Activated CD8-positive, alpha-beta T cell treated with anti-CD3 and anti-CD28 coated beads for 36 hours (primary cell): ENCODE measurements around the gene RBMS3. TPM values are rescaled to one million over a fixed set of nuclear protein-coding genes. Genes with fewer than 3 reads are reported as not detected.

Experiments used
- ATAC-seq: fragments of 200-7000 bp; cut with Tn5 transposase; one replicate; pipeline ENCODE4 v1.10.0; 2021; ENCODE audit warnings: mild to moderate bottlenecking, moderate library complexity
- CTCF ChIA-PET: fragments of 350-600 bp; sonication (Branson Sonifier 250); formaldehyde crosslinking; loops from one replicate; lab custom pipeline; 2021; ENCODE audit warnings: antibody characterized with exemption; lab: Charles Lee
- POLR2A ChIA-PET: fragments of 350-600 bp; sonication (Branson Sonifier 250); formaldehyde crosslinking; loops from one replicate; lab custom pipeline; 2021; ENCODE audit warnings: antibody characterized with exemption; lab: Charles Lee
- DNase-seq: peaks from one replicate; pipeline ENCODE4 v3.0.0-alpha.2; 2020
- H3K27ac Mint-ChIP-seq: one replicate; pipeline ENCODE4 v1.8.0; 2021; ENCODE audit warnings: mild to moderate bottlenecking, mixed read lengths
- H3K27me3 Mint-ChIP-seq: one replicate; pipeline ENCODE4 v1.8.0; 2021; ENCODE audit warnings: mixed read lengths
- H3K36me3 Mint-ChIP-seq: one replicate; pipeline ENCODE4 v1.8.0; 2021; ENCODE audit warnings: low read depth, mixed read lengths
- H3K4me1 Mint-ChIP-seq: one replicate; pipeline ENCODE4 v1.8.0; 2021; ENCODE audit warnings: low read depth, mixed read lengths
- H3K4me3 Mint-ChIP-seq: one replicate; pipeline ENCODE4 v1.8.0; 2021; ENCODE audit warnings: mild to moderate bottlenecking, moderate library complexity, mixed read lengths
- H3K9me3 Mint-ChIP-seq: one replicate; pipeline ENCODE4 v1.8.0; 2021; ENCODE audit warnings: mixed read lengths
- CTCF ChIP-seq: fragments of 200-600 bp; IDR thresholded peaks from one replicate; pipeline ENCODE4 v1.8.0; 2022; ENCODE audit warnings: antibody characterized with exemption, mild to moderate bottlenecking
- intact Hi-C: fragments of 100-400 bp; cut with micrococcal nuclease; formaldehyde crosslinking; loops from one replicate; pipeline ENCODE4 v1.10.0; 2022
- total RNA-seq, 2 experiments: library from RNA; stranded (reverse); gene quantifications; one replicate each; pipeline ENCODE4 v1.2.3, GENCODE V29; 2021

RBMS3 gene
- total RNA-seq, 2 experiments from 2014 or later, result 2.3 to 2.8 TPM

- Mint-ChIP-seq H3K4me3 (no peak overlapping the region), H3K9me3 (peaks cover 1% of the 10 kb centered on the region), H3K4me1 (no peaks in the 10 kb centered on the region), H3K36me3 (no peaks in the 10 kb centered on the region), H3K27me3 (no peaks in the 10 kb centered on the region), H3K27ac (no peak overlapping the region)
- ChIA-PET POLR2A (no interaction called here), CTCF (no interaction called here)
- ATAC-seq, result no peak
- intact Hi-C loops, result no loop called here
- TF ChIP-seq CTCF, result no peak
- no peak for DNase-seq
Observed at GRCh38 chr3:29822071-29822470, 541.2 kb downstream of the RBMS3 start.

- H3K4me1 Mint-ChIP-seq, result no peaks in the 10 kb centered on the region
- H3K9me3 Mint-ChIP-seq, result peaks cover 1% of the 10 kb centered on the region
- ATAC-seq, result no peak
- H3K27me3 Mint-ChIP-seq, result peaks cover 2% of the 10 kb centered on the region
- DNase-seq, result no peak
- no peak overlapping the region for H3K27ac Mint-ChIP-seq
- intact Hi-C loops, result no loop called here
- TF ChIP-seq CTCF, result no peak
- POLR2A ChIA-PET, result no interaction called here
- H3K36me3 Mint-ChIP-seq, result no peaks in the 10 kb centered on the region
- H3K4me3 Mint-ChIP-seq, result no peak overlapping the region
- CTCF ChIA-PET, result no interaction called here
Observed at GRCh38 chr3:29823233-29823632, 542.4 kb downstream of the RBMS3 start.

GRCh38 chr3:29826712-29827111 is 545.8 kb downstream of the RBMS3 start:
- peaks cover 1% of the 10 kb centered on the region for H3K9me3 Mint-ChIP-seq
- no peak overlapping the region for H3K4me3 Mint-ChIP-seq
- no peaks in the 10 kb centered on the region for H3K36me3 Mint-ChIP-seq
- ChIA-PET POLR2A (interaction anchor here (0.6 kb wide), 1 partner anchor 11 kb away, joined by 3 read pairs; no protein-coding TSS in a partner anchor), CTCF (no interaction called here)
- H3K27ac Mint-ChIP-seq, result no peak overlapping the region
- no peak for DNase-seq
- no peak for TF ChIP-seq CTCF
- H3K4me1 Mint-ChIP-seq, result no peaks in the 10 kb centered on the region
- H3K27me3 Mint-ChIP-seq, result peaks cover 2% of the 10 kb centered on the region
- no peak for ATAC-seq
- intact Hi-C loops, result no loop called here

- Mint-ChIP-seq H3K27ac (no peak overlapping the region), H3K4me3 (no peak overlapping the region), H3K27me3 (peaks cover 2% of the 10 kb centered on the region), H3K36me3 (no peaks in the 10 kb centered on the region), H3K9me3 (peaks cover 1% of the 10 kb centered on the region), H3K4me1 (no peaks in the 10 kb centered on the region)
- TF ChIP-seq CTCF, result no peak
- DNase-seq (no peak), ATAC-seq (no peak)
- intact Hi-C loops, result no loop called here
- ChIA-PET POLR2A (no interaction called here), CTCF (no interaction called here)
Observed at GRCh38 chr3:29827756-29828155, 546.9 kb downstream of the RBMS3 start.

- Mint-ChIP-seq H3K27me3 (peaks cover 4% of the 10 kb centered on the region), H3K9me3 (peaks cover 2% of the 10 kb centered on the region), H3K4me1 (no peaks in the 10 kb centered on the region), H3K36me3 (no peaks in the 10 kb centered on the region), H3K27ac (no peak overlapping the region), H3K4me3 (no peak overlapping the region)
- ATAC-seq (no peak), DNase-seq (no peak)
- ChIA-PET POLR2A (no interaction called here), CTCF (no interaction called here)
- intact Hi-C loops, result no loop called here
- TF ChIP-seq CTCF, result no peak
Observed at GRCh38 chr3:29829340-29829739, 548.5 kb downstream of the RBMS3 start.
